Measurements from ENCODE around the gene ETAA1. TPM values are rescaled to one million over a fixed set of nuclear protein-coding genes. Genes with fewer than 3 reads are reported as not detected.
A peak's percentile ranks its signal among the peaks of the same experiment; 100 is the strongest.

Gene ETAA1
- total and polyA plus RNA-seq, 2 of the 8 experiments (the other 6 are each of a cell fraction or from before 2014, with no cell fraction given) = 5.9 to 27.1 TPM

- DNase-seq (ENCODE audit: low read depth in 1 of 2, low spot score in 2 of 2) (no peak), FAIRE-seq (no peak)
- no peak overlapping the region for H4K91ac ChIP-seq (replicated peaks; ENCODE audit: insufficient read length, low read length)
- peak overlapping the region; percentile 12 to 15; a peak in 1 of 4 replicates for H3K4me2 ChIP-seq (ENCODE audit: insufficient read depth in 1 of 2, low read depth in 2 of 2, low read length in 2 of 2)
- H2BK5ac ChIP-seq (ENCODE audit: low read depth, low read length) = peak overlapping the region; percentile 84; the same call in 1 of the 2 replicates
- no peak overlapping the region for H3K18ac ChIP-seq (ENCODE audit: extremely low read depth, low read length)
- H2BK15ac ChIP-seq (ENCODE audit: low read length) = no peak overlapping the region
- peak overlapping the region; percentile 27; the same call in 1 of the 2 replicates for H2BK12ac ChIP-seq (ENCODE audit: low read depth, low read length)
- TF ChIP-seq PHF8 (conservative IDR thresholded peaks at IDR 0.05; ENCODE audit: low read depth, low read length) = no peak
- H3K4me1 ChIP-seq (replicated peaks in 1 of 4; ENCODE audit: control insufficient read depth in 3 of 4, insufficient read depth in 4 of 4, low read length in 3 of 4) = peaks cover 3 to 11% (median 6%) of the 10 kb centered on the region in 4 experiments; a peak in 5 of 7 replicates
- no peak overlapping the region for H3K4me3 ChIP-seq (ENCODE audit: extremely low read depth in 1 of 4, insufficient read depth in 2 of 4, low read depth in 3 of 4, low read length in 4 of 4)
- H3K79me2 ChIP-seq (ENCODE audit: control insufficient read depth in 1 of 2, insufficient read depth in 2 of 2, low read length in 2 of 2) = no peaks in the 10 kb centered on the region
- H3K9ac ChIP-seq (replicated peaks in 1 of 4; ENCODE audit: extremely low read depth in 1 of 4, low read depth in 3 of 4, low read length in 3 of 4) = no peak overlapping the region
- H3K23me2 ChIP-seq (ENCODE audit: low read depth, low read length) = no peaks in the 10 kb centered on the region
- H3K56ac ChIP-seq (replicated peaks; ENCODE audit: insufficient read length, low read depth, low read length) = no peak overlapping the region
- H3K36me3 ChIP-seq (ENCODE audit: control insufficient read depth in 2 of 4, insufficient read depth in 4 of 4, low read length in 3 of 4) = no peaks in the 10 kb centered on the region
- H2AK5ac ChIP-seq (ENCODE audit: low read depth, low read length) = no peak overlapping the region
- peak overlapping the region; percentile 53; the same call in 1 of the 2 replicates for H2BK20ac ChIP-seq (ENCODE audit: low read length)
- H4K8ac ChIP-seq (ENCODE audit: extremely low read depth, insufficient read depth, low read length) = no peak overlapping the region
- no peaks in the 10 kb centered on the region for H4K20me1 ChIP-seq (replicated peaks in 1 of 2; ENCODE audit: control insufficient read depth in 1 of 2, insufficient read depth in 2 of 2, low read length in 2 of 2)
- peak overlapping the region; percentile 33 for H2BK120ac ChIP-seq (replicated peaks; ENCODE audit: low read depth, low read length)
- no peaks in the 10 kb centered on the region for H3K79me1 ChIP-seq (ENCODE audit: low read depth, low read length)
- peak overlapping the region; percentile 70 for H4K5ac ChIP-seq (ENCODE audit: insufficient read length, low read depth, low read length)
- ChIA-PET CTCF (ENCODE audit: partially characterized antibody) (interaction anchor here (1.2 kb wide), 1 partner anchor 152 kb away, joined by 3 read pairs; no protein-coding TSS in a partner anchor), POLR2A (ENCODE audit: partially characterized antibody) (interaction anchor here (4.0 kb wide), 1 partner anchor 48 kb away, joined by 17 read pairs; no protein-coding TSS in a partner anchor)
- H3K14ac ChIP-seq (ENCODE audit: insufficient read length) = no peak overlapping the region
- H3K9me3 ChIP-seq (ENCODE audit: insufficient read depth in 2 of 2, low read depth in 1 of 2, low read length in 1 of 2) = no peaks in the 10 kb centered on the region
- 0 out of 2 replicates have a peak overlapping the region, but pooled peaks have one; percentile 4 for H3K27ac ChIP-seq (ENCODE audit: low read depth, low read length)
- H2AFZ ChIP-seq (ENCODE audit: low read length) = peak overlapping the region; percentile 43; the same call in 1 of the 2 replicates
- H3K23ac ChIP-seq (ENCODE audit: insufficient read length) = no peak overlapping the region
- H3K27me3 ChIP-seq (replicated peaks in 1 of 4; ENCODE audit: control insufficient read depth in 3 of 4, extremely low read depth in 1 of 4, insufficient read depth in 3 of 4, low read length in 3 of 4) = no peaks in the 10 kb centered on the region
- H3K4ac ChIP-seq (replicated peaks; ENCODE audit: insufficient read length, low read depth, low read length) = no peak overlapping the region
Observed at GRCh38 chr2:67389788-67390187, 7.3 kb upstream of the ETAA1 start.

All from H1 (cell line).